WTC11 (cell line): Measurements from ENCODE around the gene NR2F2. TPM values are rescaled to one million over a fixed set of nuclear protein-coding genes. Genes with fewer than 3 reads are reported as not detected.

Source experiments
- ATAC-seq: fragments of 200-7000 bp; cut with Tn5 transposase; 2 replicates; pipeline ENCODE4 v1.10.0; 2021; ENCODE audit warnings: mild to moderate bottlenecking, moderate library complexity
- CTCF ChIA-PET: fragments of 300-600 bp; sonication (Branson Sonifier 250); formaldehyde crosslinking; loops from one replicate; lab custom pipeline; 2021; ENCODE audit warnings: antibody characterized with exemption; lab: Charles Lee
- POLR2A ChIA-PET: fragments of 350-600 bp; sonication (Branson Sonifier 250); formaldehyde crosslinking; loops from one replicate; lab custom pipeline; 2021; ENCODE audit warnings: antibody characterized with exemption; lab: Charles Lee
- DNase-seq: peaks from one replicate; pipeline ENCODE4 v3.0.0; 2021; ENCODE audit warnings: low spot score
- H3K27ac Mint-ChIP-seq: 2 replicates; pipeline ENCODE4 v1.8.0; 2021; ENCODE audit warnings: mixed read lengths
- H3K27me3 Mint-ChIP-seq: 2 replicates; pipeline ENCODE4 v1.8.0; 2021; ENCODE audit warnings: low read depth, mild to moderate bottlenecking, moderate library complexity, mixed read lengths
- H3K36me3 Mint-ChIP-seq: 2 replicates; pipeline ENCODE4 v1.8.0; 2021; ENCODE audit warnings: mixed read lengths
- H3K4me1 Mint-ChIP-seq: 2 replicates; pipeline ENCODE4 v1.8.0; 2022; ENCODE audit warnings: mixed read lengths
- H3K4me3 Mint-ChIP-seq: 2 replicates; pipeline ENCODE4 v1.8.0; 2021; ENCODE audit warnings: mild to moderate bottlenecking, moderate library complexity, mixed read lengths
- H3K9me3 Mint-ChIP-seq: 2 replicates; pipeline ENCODE4 v1.8.0; 2021; ENCODE audit warnings: mixed read lengths
- AFF4 ChIP-seq: sonication (generic); formaldehyde crosslinking; IDR thresholded peaks from 2 replicates; pipeline ENCODE4 v1.8.1; 2023; ENCODE audit warnings: mild to moderate bottlenecking, missing genetic modification reagents, borderline replicate concordance
- ATF2 ChIP-seq: sonication (generic); formaldehyde crosslinking; IDR thresholded peaks from 2 replicates; pipeline ENCODE4 v1.8.1; 2022; ENCODE audit warnings: low read depth, missing genetic modification reagents, borderline replicate concordance
- ATF3 ChIP-seq: sonication (generic); formaldehyde crosslinking; conservative IDR thresholded peaks from 2 replicates; pipeline ENCODE4 v1.8.1; 2022; ENCODE audit warnings: mild to moderate bottlenecking, missing genetic modification reagents
- E2F4 ChIP-seq: sonication (generic); formaldehyde crosslinking; IDR thresholded peaks from 2 replicates; pipeline ENCODE4 v1.8.1; 2022; ENCODE audit warnings: low read depth, mild to moderate bottlenecking, moderate library complexity, missing genetic modification reagents, borderline replicate concordance
- FOXP4 ChIP-seq: sonication (generic); formaldehyde crosslinking; IDR thresholded peaks from 2 replicates; pipeline ENCODE4 v1.8.0; 2022; ENCODE audit warnings: mild to moderate bottlenecking, missing genetic modification reagents
- JUN ChIP-seq: sonication (generic); formaldehyde crosslinking; IDR thresholded peaks from 2 replicates; pipeline ENCODE4 v1.8.0; 2023; ENCODE audit warnings: mild to moderate bottlenecking, missing genetic modification reagents
- MAX ChIP-seq: sonication (generic); formaldehyde crosslinking; IDR thresholded peaks from 2 replicates; pipeline ENCODE4 v1.8.0; 2022; ENCODE audit warnings: mild to moderate bottlenecking, missing genetic modification reagents
- MXD4 ChIP-seq: fragments of 250-450 bp; sonication (Bioruptor Pico); IDR thresholded peaks from 2 replicates; pipeline ENCODE4 v1.8.0; 2021; ENCODE audit warnings: mild to moderate bottlenecking, moderate library complexity, borderline replicate concordance
- NFE2L1 ChIP-seq: sonication (generic); formaldehyde crosslinking; IDR thresholded peaks from 2 replicates; pipeline ENCODE4 v1.8.1; 2023; ENCODE audit warnings: missing genetic modification reagents
- NR2C2 ChIP-seq: sonication (generic); formaldehyde crosslinking; IDR thresholded peaks from 2 replicates; pipeline ENCODE4 v1.8.0; 2022; ENCODE audit warnings: mild to moderate bottlenecking, missing genetic modification reagents
- PRRX2 ChIP-seq: fragments of 250-450 bp; sonication (Bioruptor Pico); IDR thresholded peaks from 2 replicates; pipeline ENCODE4 v1.8.0; 2021; ENCODE audit warnings: mild to moderate bottlenecking
- RELA ChIP-seq: sonication (generic); formaldehyde crosslinking; IDR thresholded peaks from 2 replicates; pipeline ENCODE4 v1.8.1; 2022; ENCODE audit warnings: missing genetic modification reagents, mild to moderate bottlenecking, borderline replicate concordance
- SMAD4 ChIP-seq: sonication (generic); formaldehyde crosslinking; IDR thresholded peaks from 2 replicates; pipeline ENCODE4 v1.8.0; 2022; ENCODE audit warnings: mild to moderate bottlenecking, missing genetic modification reagents
- TCF7 ChIP-seq: sonication (generic); formaldehyde crosslinking; IDR thresholded peaks from 2 replicates; pipeline ENCODE4 v1.8.0; 2022; ENCODE audit warnings: mild to moderate bottlenecking, low read depth, missing genetic modification reagents, moderate library complexity
- ZBTB21 ChIP-seq: sonication (generic); formaldehyde crosslinking; IDR thresholded peaks from 2 replicates; pipeline ENCODE4 v1.8.1; 2023; ENCODE audit warnings: mild to moderate bottlenecking, missing genetic modification reagents, borderline replicate concordance
- ZNF232 ChIP-seq: sonication (generic); formaldehyde crosslinking; IDR thresholded peaks from 2 replicates; pipeline ENCODE4 v1.8.0; 2022; ENCODE audit warnings: mild to moderate bottlenecking, missing genetic modification reagents
- ZNF317 ChIP-seq: sonication (generic); formaldehyde crosslinking; IDR thresholded peaks from 2 replicates; pipeline ENCODE4 v1.8.1; 2023; ENCODE audit warnings: low read depth, mild to moderate bottlenecking, moderate library complexity, missing genetic modification reagents, borderline replicate concordance
- ZNF396 ChIP-seq: fragments of 250-450 bp; sonication (Bioruptor Pico); IDR thresholded peaks from 2 replicates; pipeline ENCODE4 v1.8.0; 2021; ENCODE audit warnings: mild to moderate bottlenecking, moderate library complexity, borderline replicate concordance
- total RNA-seq: library from RNA; stranded (reverse); gene quantifications from 3 replicates; pipeline ENCODE4 v1.2.3, GENCODE V29; 2021
- TF ChIP-seq, protein P1 (sequence below): sonication (generic); formaldehyde crosslinking; IDR thresholded peaks from 2 replicates; pipeline ENCODE4 v1.8.1; 2022; ENCODE audit warnings: missing genetic modification reagents, borderline replicate concordance

The NR2F2 gene
- total RNA-seq, 1 experiment from 2014 or later = 0.57 TPM

DNA sequence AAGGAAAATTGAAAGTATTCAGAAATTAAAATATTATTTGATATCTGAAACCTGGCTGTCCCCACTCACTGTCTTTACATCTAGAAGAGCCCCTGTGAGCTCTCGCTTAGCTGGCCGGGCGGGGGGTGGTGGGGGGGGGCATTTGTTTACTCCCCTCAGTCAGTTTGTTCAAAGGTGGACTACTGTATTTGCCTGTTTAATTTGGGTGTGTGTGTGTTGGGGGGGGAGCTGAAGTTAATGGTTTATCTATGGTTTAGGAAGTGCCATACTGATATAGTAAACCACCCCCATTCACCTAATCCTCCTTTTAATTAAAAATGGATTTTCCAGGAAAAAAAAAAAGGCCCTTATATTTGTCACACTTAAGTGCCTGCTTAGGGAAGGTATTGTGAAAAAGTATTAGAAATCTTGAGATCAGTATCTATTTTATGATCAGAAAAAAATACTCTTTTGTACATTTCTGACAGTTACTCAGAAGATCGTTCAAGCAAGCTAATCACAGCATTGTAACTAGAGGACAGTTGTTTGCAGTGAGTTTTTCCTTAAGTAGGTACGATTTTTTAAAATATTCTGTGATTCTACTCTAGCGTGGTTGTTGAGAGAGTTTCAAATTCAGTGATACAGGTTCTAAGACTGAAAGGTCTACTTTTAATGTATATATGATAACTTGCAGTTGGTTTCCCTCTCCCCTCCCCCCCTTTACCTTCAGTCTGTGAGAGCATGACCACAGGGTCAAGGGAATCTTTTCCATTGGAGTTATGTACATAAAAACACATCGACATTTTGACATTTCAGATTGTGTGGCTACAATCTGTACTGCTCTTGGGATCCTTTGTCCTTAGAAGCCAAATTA lies 8.5 kb downstream of the NR2F2 start:
- H3K4me1 Mint-ChIP-seq = peaks cover 83% of the 10 kb centered on the region
- H3K36me3 Mint-ChIP-seq = no peaks in the 10 kb centered on the region
- ATAC-seq = no peak
- DNase-seq = no peak
- POLR2A ChIA-PET = no interaction called here
- TF ChIP-seq ZNF317 (CRISPR knock-in tag) = no peak
- no peak for TF ChIP-seq FOXP4 (CRISPR knock-in tag)
- no peak for TF ChIP-seq MAX (CRISPR knock-in tag)
- TF ChIP-seq JUN = no peak
- TF ChIP-seq, all 79 proteins: peak for 0
- Mint-ChIP-seq H3K27me3 (peaks cover 67% of the 10 kb centered on the region), H3K9me3 (no peaks in the 10 kb centered on the region), H3K27ac (no peak overlapping the region), H3K4me3 (peak overlapping the region; percentile 81)
- CTCF ChIA-PET = interaction anchor here (0.6 to 4.7 kb wide), 3 partner anchors 8 to 11 kb away, joined by 3 to 47 read pairs (median 6); partner anchors contain the start of gene NR2F2

GRCh38 chr15:96339619-96340347 lies 9.3 kb downstream of the NR2F2 start:
- peak overlapping the region; percentile 81 for H3K4me3 Mint-ChIP-seq
- H3K36me3 Mint-ChIP-seq = no peaks in the 10 kb centered on the region
- H3K4me1 Mint-ChIP-seq = peaks cover 87% of the 10 kb centered on the region
- TF ChIP-seq ZNF232 (no peak), NR2C2 (no peak), ATF3 (no peak), MXD4 (no peak), PRRX2 (CRISPR knock-in tag) (no peak), ZBTB21 (no peak), RELA (CRISPR knock-in tag) (no peak), MAX (CRISPR knock-in tag) (no peak), JUN (no peak), E2F4 (no peak), ZNF396 (no peak), TCF7 (CRISPR knock-in tag) (no peak)
- TF ChIP-seq, all 79 proteins: peak for 0
- peaks cover 59% of the 10 kb centered on the region for H3K27me3 Mint-ChIP-seq
- CTCF ChIA-PET = interaction anchor here (0.7 to 4.7 kb wide), 9 partner anchors 9 to 891 kb away, joined by 3 to 76 read pairs (median 8); partner anchors contain the start of gene NR2F2
- H3K9me3 Mint-ChIP-seq = no peaks in the 10 kb centered on the region
- POLR2A ChIA-PET = interaction anchor here (0.9 to 1.0 kb wide), 2 partner anchors 13 to 78 kb away, joined by 3 to 4 read pairs; no protein-coding TSS in a partner anchor
- DNase-seq = no peak
- no peak for ATAC-seq
- H3K27ac Mint-ChIP-seq = no peak overlapping the region

DNA sequence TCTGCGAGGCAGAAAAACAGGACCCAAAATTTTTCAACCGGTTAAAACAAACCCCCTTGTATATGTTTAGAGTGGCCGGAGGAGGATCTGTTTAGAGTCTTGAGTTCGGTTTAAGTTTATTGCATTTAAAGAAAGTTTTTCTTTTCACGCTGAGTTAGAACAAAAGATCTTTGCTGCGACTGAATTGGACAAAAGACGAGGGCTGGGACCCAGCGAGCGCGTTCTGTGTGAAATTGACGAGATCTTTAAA lies 9.8 kb downstream of the NR2F2 start:
- ChIA-PET CTCF (interaction anchor here (0.6 to 4.1 kb wide), 8 partner anchors 9 to 891 kb away, joined by 3 to 76 read pairs (median 8); partner anchors contain the start of gene NR2F2), POLR2A (interaction anchor here (0.9 to 1.0 kb wide), 2 partner anchors 13 to 77 kb away, joined by 3 to 4 read pairs; no protein-coding TSS in a partner anchor)
- H3K4me1 Mint-ChIP-seq = peaks cover 87% of the 10 kb centered on the region
- H3K36me3 Mint-ChIP-seq = no peaks in the 10 kb centered on the region
- ATAC-seq (no peak), DNase-seq (no peak)
- peak overlapping the region; percentile 78; the same call in 1 of the 2 replicates for H3K27ac Mint-ChIP-seq
- H3K4me3 Mint-ChIP-seq = peak overlapping the region; percentile 81
- peaks cover 54% of the 10 kb centered on the region for H3K27me3 Mint-ChIP-seq
- H3K9me3 Mint-ChIP-seq = no peaks in the 10 kb centered on the region
- TF ChIP-seq, protein P1, sequence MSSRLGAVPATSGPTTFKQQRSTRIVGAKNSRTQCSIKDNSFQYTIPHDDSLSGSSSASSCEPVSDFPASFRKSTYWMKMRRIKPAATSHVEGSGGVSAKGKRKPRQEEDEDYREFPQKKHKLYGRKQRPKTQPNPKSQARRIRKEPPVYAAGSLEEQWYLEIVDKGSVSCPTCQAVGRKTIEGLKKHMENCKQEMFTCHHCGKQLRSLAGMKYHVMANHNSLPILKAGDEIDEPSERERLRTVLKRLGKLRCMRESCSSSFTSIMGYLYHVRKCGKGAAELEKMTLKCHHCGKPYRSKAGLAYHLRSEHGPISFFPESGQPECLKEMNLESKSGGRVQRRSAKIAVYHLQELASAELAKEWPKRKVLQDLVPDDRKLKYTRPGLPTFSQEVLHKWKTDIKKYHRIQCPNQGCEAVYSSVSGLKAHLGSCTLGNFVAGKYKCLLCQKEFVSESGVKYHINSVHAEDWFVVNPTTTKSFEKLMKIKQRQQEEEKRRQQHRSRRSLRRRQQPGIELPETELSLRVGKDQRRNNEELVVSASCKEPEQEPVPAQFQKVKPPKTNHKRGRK (CRISPR knock-in tag) = no peak
- TF ChIP-seq ATF2 (no peak), NFE2L1 (CRISPR knock-in tag) (no peak), SMAD4 (no peak), AFF4 (CRISPR knock-in tag) (no peak)
